SU-DHL-6 (cell line): ENCODE data around the gene CLIC5.

Source experiments
- CTCF ChIP-seq: fragments of 200-600 bp; sonication (generic); IDR thresholded peaks from one replicate; pipeline ENCODE4 v1.5.1; 2017; ENCODE audit warnings: antibody characterized with exemption, mild to moderate bottlenecking, low read length, moderate library complexity; ENCODE audit not compliant: insufficient read depth, poor library complexity, severe bottlenecking
- EZH2phosphoT487 ChIP-seq: fragments of 200-600 bp; sonication (generic), shearing (Covaris generic); conservative IDR thresholded peaks from 2 replicates; pipeline ENCODE4 v1.6.1; 2018; ENCODE audit warnings: mild to moderate bottlenecking, antibody characterized with exemption, low read length, moderate library complexity, mixed read lengths

GRCh38 chr6:45942953-45943352, 72.7 kb downstream of the CLIC5 start:
- TF ChIP-seq CTCF (no peak), EZH2phosphoT487 (no peak)
